A172 (cell line): ENCODE data around the gene ZBP1. TPM values are rescaled to one million over a fixed set of nuclear protein-coding genes. Genes with fewer than 3 reads are reported as not detected.

Experiments
- DNase-seq: peaks from one replicate; pipeline ENCODE4 v3.0.0-alpha.2; 2015; ENCODE audit warnings: low spot score
- total RNA-seq: library from RNA; depleted of rRNA; stranded (reverse); fragments of >200 nt; shearing (Covaris generic); gene quantifications from 2 replicates; pipeline ENCODE4 v1.2.3, GENCODE V29; 2014; rRNA removed

Gene ZBP1, protein sequence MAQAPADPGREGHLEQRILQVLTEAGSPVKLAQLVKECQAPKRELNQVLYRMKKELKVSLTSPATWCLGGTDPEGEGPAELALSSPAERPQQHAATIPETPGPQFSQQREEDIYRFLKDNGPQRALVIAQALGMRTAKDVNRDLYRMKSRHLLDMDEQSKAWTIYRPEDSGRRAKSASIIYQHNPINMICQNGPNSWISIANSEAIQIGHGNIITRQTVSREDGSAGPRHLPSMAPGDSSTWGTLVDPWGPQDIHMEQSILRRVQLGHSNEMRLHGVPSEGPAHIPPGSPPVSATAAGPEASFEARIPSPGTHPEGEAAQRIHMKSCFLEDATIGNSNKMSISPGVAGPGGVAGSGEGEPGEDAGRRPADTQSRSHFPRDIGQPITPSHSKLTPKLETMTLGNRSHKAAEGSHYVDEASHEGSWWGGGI
- total RNA-seq, result 0.14 TPM in 1 of 2 replicates, not detected in the other

DNA sequence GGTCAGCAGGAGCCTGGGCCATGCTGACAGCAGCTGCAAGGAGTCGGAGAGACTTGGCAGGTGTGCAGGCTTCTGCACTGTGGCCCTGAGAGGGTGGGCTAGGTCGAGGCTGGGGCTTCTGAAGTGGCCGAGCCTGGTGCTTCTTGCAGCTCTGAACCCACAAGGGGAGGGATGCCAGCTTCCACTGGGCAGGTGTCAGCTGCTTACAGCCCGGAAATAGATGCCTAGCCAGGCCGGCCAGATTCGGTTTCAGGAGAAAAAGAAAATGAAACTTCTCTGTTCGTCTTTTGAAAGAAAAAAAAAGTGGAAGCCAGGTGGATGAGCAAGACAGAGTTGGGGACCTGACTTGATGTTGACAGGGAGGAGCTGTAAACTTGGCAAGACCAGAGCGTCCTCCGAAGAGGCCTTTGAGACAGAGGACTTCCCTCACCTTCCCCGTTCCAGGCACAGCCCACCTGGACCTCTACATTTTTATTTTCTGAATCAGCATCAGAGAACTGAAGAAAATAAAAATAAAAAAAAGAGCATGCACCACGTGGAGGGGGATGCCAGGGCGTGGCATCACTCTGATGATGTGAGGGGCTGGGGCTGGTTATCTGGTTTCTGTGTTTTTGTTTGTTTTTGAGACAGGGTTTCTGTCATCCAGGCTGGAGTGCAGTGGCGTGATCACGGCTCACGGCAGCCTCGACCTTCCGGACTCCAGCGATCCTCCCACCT, at the start of gene ZBP1:
Gene ZBP1 (minus strand): TSS at position 153 of the 717 bp plus-strand sequence. CDS start 131 bp downstream, at position 22.
- DNase-seq, result no peak

GRCh38 chr20:57669632-57670031, 49.4 kb upstream of the ZBP1 start:
- no peak for DNase-seq

DNA sequence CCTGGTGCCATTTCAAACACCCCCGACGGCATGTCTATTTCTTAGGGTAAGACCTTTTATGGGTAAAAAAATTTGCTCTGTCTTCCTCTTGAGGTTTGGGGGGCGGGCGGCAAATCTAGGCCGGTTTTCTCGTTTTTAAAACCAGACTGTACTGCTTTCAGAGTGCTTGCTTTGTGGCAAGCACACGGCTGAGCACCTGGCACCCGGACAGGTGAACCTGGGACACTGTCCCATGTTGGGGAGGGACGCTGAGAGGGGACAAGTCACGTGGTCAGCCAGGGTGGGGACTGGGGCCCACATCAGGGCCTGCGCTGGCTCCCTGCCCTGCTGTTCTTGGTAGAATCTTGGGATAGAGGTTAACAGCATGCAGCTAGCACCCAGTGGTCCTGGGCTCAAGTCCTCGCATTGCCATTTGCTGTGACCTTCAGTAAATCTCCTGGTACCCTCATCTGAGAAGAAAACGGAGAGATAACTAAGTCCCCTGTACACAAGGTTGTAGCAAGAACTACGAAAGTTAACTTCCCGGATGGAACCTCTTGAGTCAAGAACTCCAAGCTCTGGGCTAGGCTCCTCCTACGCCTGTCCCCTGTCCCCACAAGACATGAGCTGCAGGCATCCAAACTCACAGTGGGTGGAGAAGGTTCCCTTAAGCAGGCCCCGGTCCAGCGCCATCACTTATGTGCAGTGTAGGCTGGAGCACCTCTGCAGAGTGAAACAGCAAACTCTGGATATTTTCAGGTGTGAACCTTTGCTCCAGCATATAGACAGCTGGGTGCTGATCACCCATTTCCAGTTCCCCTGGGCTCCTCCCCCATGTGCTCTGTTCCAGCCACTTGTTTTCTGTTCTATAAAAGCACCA, 47.9 kb upstream of the ZBP1 start:
- no peak for DNase-seq

DNA sequence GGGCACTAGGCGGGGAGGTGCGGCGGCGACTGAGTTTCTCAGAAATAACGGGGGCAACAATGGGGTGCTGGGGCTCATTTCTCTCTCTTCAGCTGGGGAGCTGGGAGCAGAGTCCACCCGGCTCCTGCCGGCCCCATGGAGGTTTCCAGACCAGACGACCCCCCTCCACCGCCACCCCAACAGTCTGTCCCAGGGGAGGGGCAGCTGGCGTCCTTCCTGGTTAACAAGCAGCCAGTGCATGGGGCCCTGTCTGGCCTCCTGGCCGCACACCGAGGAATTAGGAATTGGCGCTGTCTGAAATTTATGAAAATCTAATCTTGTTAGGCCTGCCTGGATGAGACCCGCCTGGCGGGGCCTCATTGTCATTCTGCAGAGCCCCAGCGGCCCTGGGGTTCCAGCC, 47.2 kb upstream of the ZBP1 start:
- DNase-seq, result no peak

DNA sequence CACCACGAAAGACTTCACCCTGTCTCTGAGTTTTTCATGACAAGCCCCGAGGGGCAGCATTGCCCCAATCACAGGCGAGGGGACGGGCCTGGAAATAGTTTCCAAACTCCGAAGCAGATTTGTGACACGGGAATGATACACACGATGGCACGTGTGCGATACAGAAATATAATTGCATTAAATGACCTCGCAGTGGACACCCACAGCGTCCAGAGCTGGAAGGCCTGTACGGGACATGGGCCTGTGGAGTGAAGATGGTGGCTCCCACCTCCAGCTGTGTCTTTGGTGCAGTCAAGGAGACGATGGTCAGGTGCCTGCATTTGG, 46.6 kb upstream of the ZBP1 start:
- no peak for DNase-seq

- DNase-seq, result no peak
Measured at GRCh38 chr20:57666106-57666833, 46.0 kb upstream of the ZBP1 start.

- DNase-seq, result no peak
Measured at GRCh38 chr20:57665589-57665971, 45.4 kb upstream of the ZBP1 start.

- no peak for DNase-seq
Measured at GRCh38 chr20:57664924-57665588, 44.8 kb upstream of the ZBP1 start.

DNA sequence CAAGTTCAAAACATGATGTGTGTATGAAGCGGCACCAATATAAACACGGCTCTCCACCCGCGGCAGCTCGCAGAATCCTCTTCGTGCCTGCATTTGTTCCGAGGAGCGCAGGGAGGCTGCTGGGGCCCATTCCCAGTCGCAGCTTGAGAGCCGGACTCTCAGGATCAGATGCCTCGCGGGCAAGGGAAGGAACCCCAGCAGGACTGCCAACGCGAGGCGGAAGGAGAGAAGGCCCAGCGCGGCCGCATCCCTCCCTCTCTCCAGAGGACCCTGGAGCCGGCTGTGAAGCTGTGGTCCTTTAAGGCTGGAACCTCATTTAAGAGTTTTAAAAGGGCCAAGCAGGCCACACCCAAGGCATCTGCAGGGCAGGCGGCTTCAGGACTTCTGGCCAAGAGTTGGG, 44.2 kb upstream of the ZBP1 start:
- DNase-seq, result no peak

GRCh38 chr20:57663681-57664451, 43.6 kb upstream of the ZBP1 start:
- no peak for DNase-seq

DNA sequence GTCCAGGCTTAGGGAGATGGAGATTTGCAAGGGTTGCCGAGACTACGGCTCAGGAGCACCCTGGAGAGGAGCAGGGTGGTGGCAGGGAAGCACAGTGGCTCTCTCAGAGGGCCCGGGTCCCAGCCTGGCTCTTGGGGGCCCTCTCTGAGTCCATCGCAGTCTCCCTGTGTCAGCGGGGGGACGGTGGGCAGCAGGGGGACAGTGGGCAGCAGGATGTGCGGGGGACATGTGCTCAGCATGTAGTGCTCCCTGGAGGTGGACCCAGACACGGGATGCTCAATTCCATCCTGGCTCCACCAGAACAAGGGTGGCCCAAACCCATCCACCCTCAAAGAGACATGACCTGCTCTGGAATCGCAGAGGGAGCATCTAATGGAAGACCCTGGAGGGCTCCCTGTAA, 43.0 kb upstream of the ZBP1 start:
- no peak for DNase-seq

DNA sequence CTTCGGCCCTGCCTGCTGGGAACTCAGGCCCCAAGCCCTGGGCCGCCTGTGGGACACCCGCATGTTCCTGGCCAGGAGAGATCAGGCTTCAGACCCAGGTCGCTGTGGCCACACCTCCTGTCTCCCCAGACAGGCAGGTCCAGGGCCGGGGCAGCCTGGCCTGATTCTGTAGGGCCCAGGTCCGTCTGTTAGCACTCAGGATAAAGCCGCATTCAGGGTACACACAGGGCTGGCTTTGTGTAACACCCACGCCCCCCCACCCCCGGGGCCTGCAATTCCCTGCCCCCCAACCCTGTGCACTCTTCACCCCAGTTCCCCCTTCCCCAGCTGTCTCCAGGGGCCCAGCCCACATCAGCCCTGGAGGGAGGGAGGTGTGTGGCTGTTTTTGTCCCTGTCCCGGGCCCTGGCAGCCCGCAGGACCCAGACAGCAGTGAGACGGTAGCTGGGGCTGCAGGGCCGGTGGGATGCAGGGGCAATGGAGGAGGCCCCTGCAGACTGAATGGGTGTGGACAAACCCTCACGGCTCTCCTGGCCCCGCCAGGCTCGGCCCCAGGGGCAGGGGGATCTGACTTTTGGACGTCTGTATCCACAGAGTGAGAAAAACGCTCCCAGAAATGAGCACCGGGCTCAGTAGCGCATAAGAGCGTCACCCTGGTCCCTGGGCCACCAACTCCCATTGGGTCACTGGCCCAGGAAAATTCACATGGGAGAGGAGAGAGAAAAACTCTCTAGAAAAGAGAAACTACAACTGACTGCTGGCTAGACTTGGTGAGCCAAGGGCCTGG, 42.4 kb upstream of the ZBP1 start:
- no peak for DNase-seq

DNA sequence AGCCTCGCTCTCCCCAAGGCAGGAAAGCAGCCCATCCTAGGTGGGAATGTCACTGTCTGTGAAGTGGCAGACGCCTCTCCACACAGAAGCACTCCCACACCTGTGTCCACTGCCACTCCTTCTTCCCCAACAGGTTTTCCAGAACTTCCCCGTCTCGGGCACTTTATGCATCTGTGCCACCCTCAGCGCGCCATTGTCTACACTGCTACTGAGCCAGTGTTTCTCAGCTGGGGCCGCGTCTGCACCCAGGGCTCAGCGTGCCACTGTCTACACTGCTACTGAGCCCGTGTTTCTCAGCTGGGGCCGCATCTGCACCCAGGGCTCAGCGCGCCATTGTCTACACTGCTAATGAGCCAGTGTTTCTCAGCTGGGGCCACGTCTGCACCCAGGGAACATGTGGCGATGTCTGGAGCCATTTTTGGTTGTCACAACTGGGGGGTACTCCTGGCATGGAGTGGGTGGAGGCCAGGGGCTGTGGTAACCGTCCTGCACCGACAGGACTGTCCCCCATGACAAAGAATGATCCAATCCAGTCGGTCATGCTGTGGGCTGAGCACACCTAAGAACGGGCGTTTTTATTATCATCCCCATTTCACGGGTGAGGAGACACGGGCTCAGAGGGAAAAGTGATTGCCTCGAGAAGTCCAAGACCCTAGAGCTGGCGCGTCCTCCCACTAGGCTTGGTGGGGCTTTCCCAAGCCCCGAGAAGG, 41.7 kb upstream of the ZBP1 start:
- DNase-seq, result no peak

DNA sequence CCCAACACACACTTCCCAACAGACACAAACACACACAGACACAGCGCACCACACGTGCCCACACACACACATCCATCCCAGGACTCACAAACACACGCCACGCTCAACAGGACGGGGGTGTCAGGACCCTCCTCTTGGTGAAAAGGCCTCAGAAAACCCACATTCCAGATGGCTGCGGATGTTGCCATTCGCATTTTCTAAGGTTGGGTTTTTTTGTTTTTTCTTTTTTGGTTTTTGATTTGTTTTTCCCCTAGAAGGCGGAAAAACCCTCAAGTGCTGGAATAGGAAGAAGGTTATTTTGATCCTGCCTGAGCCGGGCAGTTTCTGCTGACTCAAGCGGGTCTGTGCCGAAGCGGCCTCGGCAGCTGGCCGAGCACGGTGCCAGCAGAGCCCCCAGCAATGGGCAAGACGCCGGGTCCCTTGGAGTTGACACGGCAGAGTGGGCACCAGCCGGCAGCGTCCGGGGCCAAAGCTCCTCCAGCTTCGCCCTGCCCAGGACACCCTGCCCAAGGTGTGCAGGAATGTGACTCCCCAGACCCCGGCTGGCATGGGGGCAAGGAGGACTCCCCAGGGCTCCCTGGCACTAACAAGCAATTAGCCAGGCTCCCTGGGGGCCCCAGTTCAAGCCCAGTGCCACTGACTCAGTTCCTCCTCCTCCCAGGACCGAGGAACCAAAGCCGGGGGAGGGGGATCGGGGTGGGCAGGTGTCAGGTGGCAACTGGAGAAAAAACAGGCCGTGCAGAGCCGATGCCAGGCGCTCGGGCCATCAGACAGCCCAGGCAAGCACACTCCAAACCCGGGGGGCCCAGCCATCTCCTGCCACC, 40.9 kb upstream of the ZBP1 start:
- no peak for DNase-seq

DNA sequence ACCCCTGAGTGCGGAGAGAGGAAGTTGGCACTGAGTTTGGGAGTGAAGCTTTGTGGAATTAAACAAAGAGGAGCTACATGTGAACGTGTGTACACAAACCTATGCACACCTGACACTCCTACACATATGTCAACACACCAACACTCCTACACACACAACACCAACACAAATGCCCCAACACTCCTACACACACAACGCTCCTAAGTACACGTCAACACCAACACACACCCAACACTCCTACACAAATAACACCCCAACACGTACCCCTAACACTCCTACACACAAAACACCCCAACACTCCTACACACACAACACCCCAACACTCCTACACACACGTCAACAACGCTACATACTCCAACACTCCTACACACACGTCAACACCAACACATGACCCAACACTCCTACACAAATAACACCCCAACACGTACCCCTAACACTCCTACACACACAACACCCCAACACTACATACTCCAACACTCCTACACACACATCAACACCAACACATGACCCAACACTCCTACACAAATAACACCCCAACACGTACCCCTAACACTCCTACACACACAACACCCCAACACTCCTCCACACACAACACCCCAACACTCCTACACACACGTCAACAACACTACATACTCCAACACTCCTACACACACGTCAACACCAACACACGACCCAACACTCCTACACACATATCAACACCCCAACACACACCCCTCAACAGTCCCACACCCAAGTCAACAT, 40.1 kb upstream of the ZBP1 start:
- no peak for DNase-seq

DNA sequence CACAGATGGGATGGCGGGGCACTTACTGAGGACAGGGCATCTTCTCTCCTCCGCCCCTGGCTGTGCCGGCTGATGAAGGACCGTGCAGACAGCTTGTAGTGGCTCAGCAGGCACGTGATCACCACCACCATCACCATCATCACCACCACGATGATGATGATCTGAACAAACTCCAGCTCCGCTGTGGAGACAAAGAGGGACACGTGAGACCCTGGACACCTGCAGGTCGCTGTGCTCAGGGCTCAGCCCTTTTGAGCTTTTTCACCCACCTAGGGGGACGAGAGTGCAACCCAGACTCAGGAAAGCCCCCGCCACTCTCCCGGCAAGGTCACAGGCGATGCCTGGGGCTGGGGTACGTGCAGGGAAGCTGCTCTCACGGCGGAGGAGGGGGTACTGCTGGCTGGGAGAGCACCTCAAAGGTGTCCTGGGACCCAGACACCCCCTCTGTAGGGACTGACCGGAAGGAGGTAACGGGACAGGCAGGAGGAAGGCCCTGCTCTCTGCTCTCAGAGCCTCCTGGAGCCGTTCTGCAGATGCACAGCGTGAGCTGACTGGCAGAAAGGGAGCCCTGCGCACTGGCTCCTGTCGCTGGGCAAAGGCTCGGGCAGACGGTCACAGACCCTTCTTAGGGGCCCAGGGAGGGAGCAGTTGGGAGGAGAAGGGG, 39.4 kb upstream of the ZBP1 start:
- DNase-seq, result no peak
